MV-4-11 (cell line): ENCODE data around the gene NCAPG2.
A peak's percentile ranks its signal among the peaks of the same experiment; 100 is the strongest.
"Not testable (repeated sequence)": the region's sequence is repeated elsewhere in the genome, so short reads cannot be mapped to it uniquely, and the experiment has no call there.

Experiments used
- DNase-seq: peaks from one replicate; lab custom pipeline; 2025; lab: John Stamatoyannopoulos, UW

Gene NCAPG2

DNA sequence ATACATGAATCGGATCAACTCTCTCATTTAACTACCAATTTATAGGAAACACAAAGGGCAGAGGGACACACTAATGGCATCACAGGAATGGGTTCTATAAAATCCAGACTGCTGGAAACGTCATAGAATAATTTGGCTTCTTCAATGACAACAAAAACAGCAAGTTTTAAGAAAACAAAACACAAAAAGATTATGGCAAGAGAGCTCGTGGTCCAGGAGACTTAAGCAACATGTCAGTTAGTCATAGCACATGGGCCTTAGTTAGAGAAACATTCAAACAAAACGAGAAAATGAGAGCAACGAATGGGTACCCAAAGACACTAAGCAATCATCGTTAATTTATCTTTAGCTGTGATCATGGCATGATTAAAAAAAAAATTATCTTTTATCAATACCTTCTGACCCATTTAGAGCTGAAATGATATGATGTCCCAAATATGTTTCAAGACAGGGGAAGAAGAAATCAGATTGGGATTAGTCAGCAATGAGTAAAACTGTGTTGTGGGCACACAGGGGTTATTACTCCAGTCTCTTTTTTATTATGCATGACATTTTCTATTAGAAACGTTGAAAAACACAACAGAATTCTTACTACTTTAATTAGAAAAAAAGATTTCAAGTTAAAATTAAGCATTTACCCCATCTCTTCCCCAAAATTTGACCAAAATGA lies 28.3 kb downstream of the NCAPG2 start:
- no peak for DNase-seq

- DNase-seq = peak; percentile 34
These were observed 31.6 kb downstream of the NCAPG2 start for GRCh38 chr7:158672975-158673374.

DNA sequence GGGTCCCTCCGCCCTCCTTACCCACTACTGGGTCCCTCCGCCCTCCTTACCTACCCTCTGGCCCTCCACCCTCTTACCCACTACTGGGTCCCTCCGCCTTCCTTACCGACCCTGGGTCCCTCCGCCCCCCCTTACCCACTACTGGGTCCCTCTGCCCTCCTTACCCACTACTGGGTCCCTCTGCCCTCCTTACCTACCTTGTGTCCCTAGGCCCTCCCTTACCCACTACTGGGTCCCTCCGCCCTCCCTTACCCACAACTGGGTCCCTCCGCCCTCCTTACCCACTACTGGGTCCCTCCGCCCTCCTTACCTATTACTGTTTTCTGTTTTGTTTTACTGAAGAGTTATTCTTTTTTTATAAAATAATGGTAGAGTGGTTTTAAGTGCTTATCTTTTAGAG lies 36.5 kb downstream of the NCAPG2 start:
- DNase-seq = not testable (repeated sequence)

- not testable (repeated sequence) for DNase-seq
These were observed 37.5 kb downstream of the NCAPG2 start for GRCh38 chr7:158666966-158667678.

GRCh38 chr7:158666401-158666800 lies 38.2 kb downstream of the NCAPG2 start:
- DNase-seq = no peak

- no peak for DNase-seq
These were observed 40.2 kb downstream of the NCAPG2 start for GRCh38 chr7:158664406-158664805.

GRCh38 chr7:158663428-158663741 lies 41.2 kb downstream of the NCAPG2 start:
- DNase-seq = no peak

GRCh38 chr7:158662610-158663427 lies 41.8 kb downstream of the NCAPG2 start:
- DNase-seq = no peak

- no peak for DNase-seq
These were observed 46.1 kb downstream of the NCAPG2 start for GRCh38 chr7:158658475-158658874.

DNA sequence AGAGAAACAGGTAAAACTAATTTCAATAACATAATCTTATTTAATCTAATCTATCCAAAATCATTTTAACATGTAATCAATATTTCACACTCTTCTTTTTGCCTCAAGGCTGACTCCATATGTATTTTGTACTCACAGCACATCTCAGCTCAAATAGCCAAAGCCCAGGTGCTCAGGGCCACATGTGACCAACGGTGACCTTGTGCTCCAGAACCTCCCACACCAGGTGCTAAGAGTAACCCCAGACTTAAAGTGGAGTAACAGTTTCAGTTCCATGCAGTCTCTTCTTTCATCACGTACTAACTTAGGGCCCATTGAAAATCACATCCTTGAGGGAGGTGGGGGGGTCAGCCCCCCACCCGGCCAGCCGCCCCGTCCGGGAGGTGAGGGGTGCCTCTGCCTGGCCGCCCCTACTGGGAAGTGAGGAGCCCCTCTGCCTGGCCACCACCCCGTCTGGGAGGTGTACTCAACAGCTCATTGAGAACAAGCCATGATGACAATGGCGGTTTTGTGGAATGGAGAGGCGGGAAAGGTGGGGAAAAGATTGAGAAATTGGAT lies 47.3 kb downstream of the NCAPG2 start:
- DNase-seq = no peak

DNA sequence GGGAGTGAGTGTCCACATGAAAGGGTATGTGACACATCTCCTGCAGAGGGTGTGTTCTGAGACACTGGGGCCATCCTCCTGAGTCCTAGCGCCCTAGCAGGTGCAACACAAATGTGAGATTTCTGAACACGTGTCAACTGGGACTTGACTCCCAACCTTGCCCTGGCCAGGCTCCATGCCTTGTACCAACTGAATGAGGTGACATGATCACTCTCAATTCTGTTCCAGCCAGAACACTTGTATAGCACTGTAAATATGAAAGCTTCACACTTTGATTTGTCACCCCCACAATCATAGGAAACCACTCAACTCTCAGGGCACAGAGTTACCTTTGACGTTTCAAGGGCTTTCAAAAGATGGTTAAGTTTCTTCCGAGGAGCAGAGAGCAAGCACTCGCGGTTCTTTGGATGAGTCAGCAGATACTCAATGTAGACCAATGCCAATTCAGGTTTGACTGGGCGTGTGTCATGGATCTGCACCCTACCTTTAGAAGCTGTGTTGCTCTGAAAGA lies 48.6 kb downstream of the NCAPG2 start:
- no peak for DNase-seq

- DNase-seq = no peak
These were observed 49.1 kb downstream of the NCAPG2 start for GRCh38 chr7:158655507-158655906.

GRCh38 chr7:158651968-158652565 lies 52.5 kb downstream of the NCAPG2 start:
- DNase-seq = no peak

GRCh38 chr7:158650821-158651225 lies 53.8 kb downstream of the NCAPG2 start:
- no peak for DNase-seq

- DNase-seq = no peak
These were observed 55.3 kb downstream of the NCAPG2 start for GRCh38 chr7:158649279-158649678.

DNA sequence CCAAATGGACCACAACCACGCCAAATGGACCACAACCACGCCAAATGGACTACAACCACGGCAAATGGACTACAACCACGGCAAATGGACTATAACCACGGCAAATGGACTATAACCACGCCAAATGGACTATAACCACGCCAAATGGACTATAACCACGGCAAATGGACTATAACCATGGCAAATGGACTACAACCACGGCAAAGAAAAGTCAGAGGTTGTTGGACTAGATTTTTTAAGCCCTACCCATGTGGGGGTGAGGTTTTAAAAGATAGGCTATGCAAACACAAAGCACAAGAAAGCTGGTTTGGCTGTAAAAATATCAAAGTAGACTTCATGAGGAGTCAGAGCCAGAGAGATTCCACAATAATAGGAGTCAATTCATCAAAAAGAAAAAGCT lies 55.8 kb downstream of the NCAPG2 start:
- no peak for DNase-seq

DNA sequence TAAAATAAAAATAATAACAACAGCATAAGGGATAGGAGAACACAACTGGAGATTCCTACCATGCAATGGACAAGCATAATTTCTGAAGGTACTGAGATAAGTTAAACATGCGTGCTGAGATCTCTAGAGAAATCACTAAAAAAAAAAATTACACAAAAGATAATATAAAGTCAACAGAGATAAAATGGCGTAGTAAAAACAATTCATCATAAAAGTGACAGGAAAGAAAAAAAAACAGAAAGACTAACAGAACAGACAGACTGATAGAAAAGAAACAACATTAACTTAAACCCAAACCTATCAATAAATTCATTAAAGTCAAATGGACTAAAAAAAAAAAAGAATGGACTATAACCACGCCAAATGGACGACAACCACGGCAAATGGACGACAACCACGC lies 56.4 kb downstream of the NCAPG2 start:
- DNase-seq = no peak

- DNase-seq = no peak
These were observed 57.2 kb downstream of the NCAPG2 start for GRCh38 chr7:158647475-158647792.

DNA sequence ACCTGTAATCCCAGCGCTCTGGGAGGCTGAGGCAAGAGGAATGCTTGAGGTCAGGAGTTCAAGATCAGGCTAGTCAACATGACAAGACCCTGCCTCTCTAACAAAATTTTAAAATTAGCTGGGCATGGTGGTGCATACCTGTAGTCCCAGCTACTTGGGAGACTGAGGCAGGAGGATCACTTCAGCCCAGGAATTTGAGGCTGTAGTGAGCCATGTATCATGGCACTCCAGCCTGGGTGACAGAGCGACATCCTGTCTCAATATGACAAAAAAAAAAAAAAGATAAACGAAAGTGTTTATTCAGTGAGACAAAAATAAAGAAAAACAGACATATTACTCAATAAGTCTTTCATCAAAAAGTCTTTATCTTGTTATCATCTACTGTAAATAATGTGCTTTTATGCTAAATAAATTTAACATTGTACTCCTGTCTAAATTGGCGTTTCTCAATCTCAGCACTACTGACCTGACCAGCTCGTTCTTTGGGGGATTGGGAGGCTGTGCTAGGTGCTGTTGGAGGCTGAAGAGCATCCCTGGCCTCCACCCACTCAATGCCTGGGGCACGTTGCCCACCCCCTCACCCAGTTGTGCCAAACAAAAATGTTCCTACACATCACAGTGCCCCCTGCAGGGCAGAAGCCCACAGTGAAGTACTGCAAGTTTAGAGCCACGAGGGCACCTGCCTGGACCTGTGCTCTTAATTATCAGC lies 57.7 kb downstream of the NCAPG2 start:
- no peak for DNase-seq

DNA sequence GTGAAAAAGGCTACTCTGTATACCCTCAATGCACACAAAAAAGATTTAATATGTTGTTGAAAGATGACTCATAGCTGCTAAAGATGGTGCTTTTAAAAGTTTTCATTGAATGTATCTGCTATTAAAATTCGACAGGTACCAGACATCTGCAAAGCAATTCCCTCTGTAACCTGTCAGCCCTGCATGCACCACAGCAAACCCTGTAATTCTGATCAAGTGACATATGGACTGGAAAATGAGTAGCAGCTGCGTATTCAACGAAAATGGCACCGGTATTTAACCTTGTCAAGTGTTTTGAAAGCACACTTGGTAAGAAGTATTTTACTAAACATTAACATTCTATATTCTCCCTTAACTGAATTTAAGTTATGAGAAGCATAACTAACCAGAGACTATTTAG lies 58.8 kb downstream of the NCAPG2 start:
- DNase-seq = no peak

- no peak for DNase-seq
These were observed 62.5 kb downstream of the NCAPG2 start for GRCh38 chr7:158642149-158642548.

- DNase-seq = no peak
These were observed 66.6 kb downstream of the NCAPG2 start for GRCh38 chr7:158638001-158638400.
